Fibroblast of pulmonary artery (primary cell): Measurements from ENCODE around the gene COX19.

ENCODE experiments used
- DNase-seq: peaks from one replicate; pipeline ENCODE4 v3.0.0-alpha.2; 2010; ENCODE audit warnings: low read depth
- H3K4me3 ChIP-seq: replicated peaks from 2 replicates; pipeline ENCODE4 v1.5.1; 2011; ENCODE audit warnings: low read depth, mild to moderate bottlenecking, control low read depth, low read length, moderate library complexity
- CTCF ChIP-seq: IDR thresholded peaks from 2 replicates; pipeline ENCODE4 v1.5.1; 2011; ENCODE audit warnings: mild to moderate bottlenecking, control low read depth, low read length, inconsistent platforms; ENCODE audit errors: missing control alignments

COX19 gene, protein sequence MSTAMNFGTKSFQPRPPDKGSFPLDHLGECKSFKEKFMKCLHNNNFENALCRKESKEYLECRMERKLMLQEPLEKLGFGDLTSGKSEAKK

DNA sequence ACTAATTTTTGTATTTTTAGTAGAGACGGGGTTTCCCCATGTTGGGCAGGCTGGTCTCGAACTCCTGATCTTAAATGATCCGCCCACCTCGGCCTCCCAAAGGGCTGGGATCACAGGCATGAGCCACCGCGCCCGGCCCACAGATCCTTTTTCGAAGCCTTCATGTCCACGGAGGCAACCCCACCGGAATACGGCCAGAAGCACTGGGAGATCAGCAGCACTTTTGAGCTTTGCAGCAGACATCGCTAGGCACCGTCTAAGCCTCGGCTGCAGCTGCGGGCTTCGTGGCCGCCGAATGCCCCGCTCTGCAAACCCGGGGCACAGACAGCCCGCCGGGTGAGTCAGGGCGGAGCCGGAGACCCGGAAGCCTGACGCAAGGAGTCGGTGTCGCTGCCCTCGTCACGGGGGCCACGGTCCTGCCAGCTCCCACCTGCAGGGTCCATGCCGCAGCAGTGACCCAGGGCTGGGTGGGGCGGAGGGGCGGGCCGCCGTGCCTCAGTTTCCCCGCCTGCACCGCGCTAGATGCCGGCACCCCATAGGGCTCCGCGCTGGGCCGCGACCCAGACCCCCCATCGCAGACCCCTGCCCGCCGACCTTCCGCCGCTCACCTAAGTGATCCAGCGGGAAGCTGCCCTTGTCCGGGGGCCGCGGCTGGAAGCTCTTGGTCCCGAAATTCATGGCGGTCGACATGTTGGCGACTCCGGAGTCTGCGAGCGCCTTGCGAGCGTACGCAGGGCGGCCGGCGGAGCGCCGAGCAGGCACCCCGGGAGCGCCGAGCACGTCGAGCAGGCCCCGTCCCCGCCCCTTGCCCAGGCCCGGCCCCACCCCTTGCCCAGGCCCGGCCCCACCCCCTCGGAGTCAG is at the start of gene COX19:
COX19 (minus strand) TSS at position 730 of the 862 bp plus-strand sequence; CDS start at position 690, 40 bp downstream.
- peak within 1 kb of the TSS; percentile 97 for H3K4me3 ChIP-seq
- DNase-seq = peak; percentile 92
- no peak for TF ChIP-seq CTCF

DNA sequence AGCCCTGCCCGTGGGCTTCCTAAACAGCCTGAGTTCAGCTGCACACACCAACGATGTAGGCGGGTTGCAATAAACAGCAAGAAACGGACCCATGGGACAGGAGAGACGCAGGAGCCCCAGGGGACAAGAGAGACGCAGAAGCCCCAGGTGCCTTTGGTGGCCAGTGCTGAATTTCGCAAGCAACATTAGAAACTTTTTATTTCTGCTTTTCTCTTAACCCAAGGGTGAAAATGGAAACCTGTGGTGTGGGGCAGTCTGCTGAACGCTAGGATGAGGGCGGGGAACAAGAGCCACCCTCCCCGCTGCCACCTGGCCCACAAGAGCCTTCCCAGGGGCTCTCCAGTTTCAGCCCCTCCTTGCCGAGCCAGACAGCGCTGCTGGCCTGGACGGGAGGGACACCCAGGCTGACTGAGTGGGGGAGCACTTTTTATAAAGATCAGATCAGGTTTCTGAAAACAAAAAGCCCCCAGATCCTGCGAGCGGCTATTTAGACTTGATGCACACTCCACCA is 49.0 kb upstream of the COX19 start:
- DNase-seq = no peak
- H3K4me3 ChIP-seq = no peak overlapping the region
- TF ChIP-seq CTCF = no peak

- DNase-seq = no peak
- TF ChIP-seq CTCF = no peak
- H3K4me3 ChIP-seq = no peak overlapping the region
These were observed 47.6 kb upstream of the COX19 start for GRCh38 chr7:1022801-1023465.

DNA sequence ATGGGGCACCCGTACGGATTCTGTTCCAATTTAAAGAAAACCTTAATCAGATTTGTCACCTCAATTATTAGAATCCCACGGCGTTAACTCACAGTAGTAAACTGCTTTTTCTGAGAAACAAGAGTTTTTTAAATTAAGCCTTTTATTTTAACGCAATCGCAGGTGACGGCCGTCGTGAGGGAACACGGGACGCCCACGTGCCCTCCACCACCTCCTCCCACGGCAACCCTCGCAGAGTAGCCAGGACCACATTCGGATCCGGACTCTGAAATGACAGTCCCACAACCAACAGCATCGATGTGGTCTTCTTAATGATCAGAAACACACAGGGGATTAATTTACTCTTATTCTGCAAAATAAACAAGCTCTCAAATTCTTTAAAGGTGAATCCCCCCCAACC is 47.0 kb upstream of the COX19 start:
- no peak for DNase-seq
- TF ChIP-seq CTCF = no peak
- H3K4me3 ChIP-seq = no peak overlapping the region

GRCh38 chr7:1021931-1022330 is 46.6 kb upstream of the COX19 start:
- H3K4me3 ChIP-seq = no peak overlapping the region
- no peak for DNase-seq

DNA sequence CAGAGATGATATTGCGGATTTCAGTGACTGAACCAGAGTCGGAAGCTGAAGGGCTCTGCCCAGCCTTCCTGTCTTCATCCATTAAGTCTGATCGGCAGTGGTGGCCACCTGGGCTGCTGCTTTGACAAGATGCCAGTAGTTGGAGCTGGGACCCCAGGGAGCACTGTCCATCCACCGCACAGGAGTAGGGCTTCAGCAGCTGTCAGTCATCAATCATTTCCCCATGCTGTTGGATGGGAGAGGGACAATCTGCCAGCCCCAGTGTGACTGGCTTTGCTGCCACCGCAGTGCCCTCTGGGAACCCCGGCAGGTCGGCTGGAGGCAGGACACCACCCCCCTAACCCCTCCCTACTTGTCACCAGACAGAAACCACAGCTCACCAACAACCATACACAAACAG is 46.0 kb upstream of the COX19 start:
- H3K4me3 ChIP-seq = no peak overlapping the region
- TF ChIP-seq CTCF = no peak
- no peak for DNase-seq

More at GRCh38 chr7:1021931-1022330, 46.6 kb upstream of the COX19 start:
- TF ChIP-seq CTCF = no peak
